VCaP (cell line): ENCODE data around the gene GREM2.

Experiments
- H3K27ac ChIP-seq: fragments of 450-650 bp; 2 replicates; pipeline ENCODE4 v1.5.1; 2017
- CTCF ChIP-seq: fragments of 450-650 bp; conservative IDR thresholded peaks from 2 replicates; pipeline ENCODE4 v1.5.1; 2017; ENCODE audit warnings: mild to moderate bottlenecking, moderate library complexity

Gene GREM2

GRCh38 chr1:240474133-240474614, 137.8 kb downstream of the GREM2 start:
- TF ChIP-seq CTCF = no peak
- H3K27ac ChIP-seq = no peak overlapping the region

DNA sequence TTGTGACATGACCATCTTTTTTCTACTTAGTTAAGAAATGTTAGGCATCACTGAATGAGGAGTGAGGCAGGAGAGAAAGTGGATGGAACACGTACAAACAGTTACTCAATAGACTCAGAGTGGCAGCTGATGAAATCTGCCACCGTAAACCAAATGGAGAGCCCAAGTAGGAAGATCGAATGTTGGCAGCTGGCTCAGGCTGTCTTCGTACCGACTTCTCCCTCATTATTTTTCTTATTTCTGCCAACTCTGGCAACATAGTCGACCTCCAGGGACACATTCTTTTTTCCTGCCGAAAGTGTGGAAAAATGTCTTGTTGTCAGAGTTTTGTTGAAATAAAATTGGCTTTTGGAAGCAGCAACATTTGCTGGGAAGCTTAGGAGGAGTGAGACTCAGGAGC, 143.3 kb downstream of the GREM2 start:
- no peak overlapping the region for H3K27ac ChIP-seq
- no peak for TF ChIP-seq CTCF

DNA sequence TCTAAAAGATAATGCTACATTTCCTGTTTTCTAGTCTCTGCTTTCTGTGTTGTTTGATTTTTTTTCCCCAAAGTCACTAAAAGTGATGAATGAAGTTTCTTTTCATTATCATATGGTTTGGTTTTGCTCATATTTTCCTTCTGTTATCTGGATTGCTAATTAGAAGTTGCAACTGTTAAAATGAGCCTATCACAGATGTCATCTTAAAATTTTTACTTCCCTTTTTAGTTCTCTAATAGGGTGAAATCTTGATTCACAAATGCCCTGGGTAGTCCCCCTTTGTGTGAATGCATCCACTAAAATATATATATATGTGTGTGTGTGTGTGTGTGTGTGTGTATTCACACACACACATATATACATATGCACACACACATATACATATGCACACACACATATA, 144.1 kb downstream of the GREM2 start:
- no peak for TF ChIP-seq CTCF
- peak overlapping the region; percentile 37 for H3K27ac ChIP-seq

DNA sequence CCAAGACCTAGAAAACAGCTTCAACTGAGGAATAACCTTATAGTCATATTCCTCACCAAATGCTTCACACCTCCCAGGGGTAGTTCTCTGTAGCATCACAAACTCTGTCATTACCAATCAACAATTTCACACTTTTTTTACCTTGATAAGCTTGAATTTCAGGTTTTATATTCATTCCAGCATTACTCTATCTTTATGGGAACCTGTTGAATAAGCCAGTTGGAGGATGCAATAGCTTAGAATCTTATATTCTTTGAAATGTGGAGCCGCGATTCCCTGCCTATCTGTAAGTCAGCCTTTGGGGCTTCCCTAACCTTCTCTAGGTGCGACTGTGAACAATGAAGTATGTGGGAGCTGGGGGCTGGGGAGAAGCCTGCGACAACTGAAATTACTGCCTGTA, 145.4 kb downstream of the GREM2 start:
- H3K27ac ChIP-seq = no peak overlapping the region
- TF ChIP-seq CTCF = no peak

GRCh38 chr1:240465531-240465940, 146.4 kb downstream of the GREM2 start:
- TF ChIP-seq CTCF = no peak
- H3K27ac ChIP-seq = no peak overlapping the region

DNA sequence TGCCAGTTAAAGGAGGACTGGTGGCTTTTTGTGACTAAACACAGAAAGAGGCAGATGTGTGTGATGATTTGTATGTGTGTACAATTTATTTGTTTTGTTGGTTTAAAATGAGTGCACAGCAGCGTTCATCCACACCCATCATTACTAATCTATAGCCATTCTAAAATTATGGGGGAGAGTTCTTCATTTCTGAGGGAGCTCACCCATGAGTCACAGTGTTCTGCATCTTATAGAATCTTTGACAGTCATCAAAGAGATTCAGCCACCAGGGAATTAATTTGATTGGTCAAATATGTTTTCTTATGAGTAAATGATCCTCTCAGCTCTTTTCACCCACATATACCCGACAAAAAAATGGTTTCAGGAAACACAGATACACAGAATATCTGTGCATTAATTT, 147.9 kb downstream of the GREM2 start:
- TF ChIP-seq CTCF = no peak
- H3K27ac ChIP-seq = no peak overlapping the region

GRCh38 chr1:240462766-240463395, 149.1 kb downstream of the GREM2 start:
- TF ChIP-seq CTCF = no peak
- no peak overlapping the region for H3K27ac ChIP-seq
